Heart left ventricle (tissue), 16 donors: ENCODE results near the gene AKAP7. TPM values are rescaled to one million over a fixed set of nuclear protein-coding genes. Genes with fewer than 3 reads are reported as not detected.
A peak's percentile ranks its signal among the peaks of the same experiment; 100 is the strongest.

ENCODE experiments used
- ATAC-seq, 4 donors: fragments of 200-7000 bp; cut with Tn5 transposase; one replicate each; pipeline ENCODE4 v1.9.1; 2020 to 2022; ENCODE audit warnings: moderate library complexity in 4 of 4, mild to moderate bottlenecking in 3 of 4, moderate number of reproducible peaks in 1 of 4
- DNase-seq, 5 donors: peaks; one replicate each; pipeline ENCODE4 v3.0.0-alpha.2; 2020
- H3K27ac ChIP-seq, 12 donors: fragments of 200-600 bp; sonication (generic) in 4 of 12; one replicate each; pipeline versions ENCODE4 v1.5.0 to v1.8.0; 2016 to 2022; ENCODE audit warnings: mild to moderate bottlenecking in 2 of 12
- H3K27me3 ChIP-seq, 9 donors: fragments of 200-600 bp; sonication (generic) in 2 of 9; one replicate each; pipeline versions ENCODE4 v1.5.1 to v1.8.0; 2016 to 2022; ENCODE audit warnings: mild to moderate bottlenecking in 3 of 9
- H3K36me3 ChIP-seq, 9 donors: fragments of 200-600 bp; sonication (generic) in 2 of 9; one replicate each; pipeline versions ENCODE4 v1.5.0 to v1.8.0; 2018 to 2022; ENCODE audit warnings: mild to moderate bottlenecking in 2 of 9
- H3K4me1 ChIP-seq, 12 donors: fragments of 200-600 bp; sonication (generic) in 4 of 12; one replicate each; pipeline versions ENCODE4 v1.5.0 to v1.8.0; 2016 to 2022; ENCODE audit warnings: mild to moderate bottlenecking in 3 of 12
- H3K4me3 ChIP-seq, 12 donors: fragments of 200-600 bp; sonication (generic) in 4 of 12; one replicate each; pipeline versions ENCODE4 v1.5.0 to v1.8.0; 2017 to 2022; ENCODE audit warnings: mild to moderate bottlenecking in 9 of 12, moderate library complexity in 4 of 12
- H3K9me3 ChIP-seq, 12 donors: fragments of 200-600 bp; sonication (generic) in 4 of 12; one replicate each; pipeline versions ENCODE4 v1.5.0 to v1.8.0; 2016 to 2022; ENCODE audit warnings: mild to moderate bottlenecking in 1 of 12
- POLR2A ChIP-seq, 2 donors: fragments of 450-650 bp; IDR thresholded peaks; one replicate each; pipeline ENCODE4 v1.6.1; 2017; ENCODE audit warnings: antibody characterized with exemption in 2 of 2, mild to moderate bottlenecking in 2 of 2, moderate library complexity in 2 of 2
- WGBS, 4 donors: extraction: QIAGEN DNeasy Blood & Tissue Kit in 2 of 4; methylation state at CpG; one replicate each; pipeline versions ENCODE4 v1.1.5 to v1.1.7; 2013 to 2018; 5-methylcytosine and 5-hydroxymethylcytosine counted together
- intact Hi-C, 10 donors: fragments of 100-400 bp; cut with DNase I; formaldehyde crosslinking; loops; one replicate each; pipeline versions ENCODE4 v1.11.1 to v1.14.2; 2022
- polyA plus RNA-seq, 2 donors: library from polyadenylated mRNA; stranded (reverse); fragments of 200-250 nt; gene quantifications; one replicate each; pipeline ENCODE4 v1.2.3, GENCODE V29; 2013
- total RNA-seq, 9 donors: library from RNA; depleted of rRNA in 2 of 9; stranded (reverse); fragments of >200 nt in 2 of 9; fragmentation: NEBNext Ultra II Directional in 3 of 9; extraction: Animal tissue kit (Norgen Biotek cat#: 25700) in 3 of 9; gene quantifications; one replicate each; pipeline versions ENCODE4 v1.1.0 to v1.2.4, GENCODE V29; 2016 to 2023
- TF ChIP-seq, protein P1 (sequence below), 12 donors: fragments of 200-600 bp; sonication (generic) in 4 of 12; IDR thresholded peaks; one replicate each; pipeline versions ENCODE4 v1.5.0 to v1.8.0; 2018 to 2022; ENCODE audit warnings: antibody characterized with exemption in 12 of 12, mild to moderate bottlenecking in 5 of 12
- donor health status: ischemic (EF 13 %, LVEDD 7.1; RV severe dilation, severe dysfunction).
- donor health status: healthy with polysubstance abuse.
- donor health status: DM: no; HTN: yes; CAD: no.
- donor health status: DM: no; HTN: no; CAD: no.
- donor health status: ischemic (EF 25% LVEDD 6.9; RV normal size, moderate dysfunction).
- donor health status: ischemic (EF 25% LVEDD 5.7; RV mildly dilated, moderate dysfunction).
- donor health status: healthy.
- donor health status: DM: yes; HTN: yes; CAD: no.
- donor health status: ischemic (EF 35%, LVEDD 5.7; RV mildly dilated, moderate dysfunction).
- donor health status: nonischemic (EF 11% LVEDD 7.7; RV severe dilation, severe dysfunction).
- donor health status: DM: yes; HTN: yes; CAD: no.
- donor health status: PGD.
- donor health status: ischemic (EF 29% LVEDD 5.4; RV normal size, mild dysfunction).
- donor health status: nonischemic (EF 23%, LVEDD 6.1; RV moderate dilation, normal function).

The AKAP7 gene
- total and polyA plus RNA-seq, 11 donors: 2.3 to 13.5 (median 8.7) TPM

DNA sequence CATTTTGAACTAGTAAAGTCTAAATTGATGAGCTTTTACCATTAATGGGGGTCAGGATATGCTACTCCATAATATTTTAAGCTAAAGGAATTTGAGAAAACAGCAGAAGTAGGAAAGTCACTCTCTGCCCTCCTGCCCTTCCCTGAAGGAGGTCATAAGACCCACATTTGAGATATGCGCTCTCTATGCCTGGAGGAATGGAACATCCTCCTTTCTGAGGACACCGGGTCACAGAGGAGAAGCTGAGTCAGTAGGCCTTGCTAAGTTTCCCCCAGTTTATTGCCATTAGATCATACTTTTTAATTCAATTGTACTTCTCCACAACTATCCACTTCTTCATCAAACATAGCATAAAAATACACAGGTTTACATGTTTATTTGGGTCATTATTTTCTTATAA, 40.3 kb downstream of the AKAP7 start:
- H3K36me3 ChIP-seq: peaks cover 0 to 11% (median 0%) of the 10 kb centered on the region in 9 donors
- H3K27me3 ChIP-seq: no peaks in the 10 kb centered on the region
- WGBS, 4 donors: 86 to 97% (median 90%) methylated on average over 2 of the region's 2 CpGs
- DNase-seq (no peak), ATAC-seq (no peak)
- peaks cover 0 to 5% (median 0%) of the 10 kb centered on the region in 12 donors for H3K4me1 ChIP-seq
- no peak for TF ChIP-seq POLR2A (IDR thresholded peaks at IDR 0.05)
- TF ChIP-seq, protein P1, sequence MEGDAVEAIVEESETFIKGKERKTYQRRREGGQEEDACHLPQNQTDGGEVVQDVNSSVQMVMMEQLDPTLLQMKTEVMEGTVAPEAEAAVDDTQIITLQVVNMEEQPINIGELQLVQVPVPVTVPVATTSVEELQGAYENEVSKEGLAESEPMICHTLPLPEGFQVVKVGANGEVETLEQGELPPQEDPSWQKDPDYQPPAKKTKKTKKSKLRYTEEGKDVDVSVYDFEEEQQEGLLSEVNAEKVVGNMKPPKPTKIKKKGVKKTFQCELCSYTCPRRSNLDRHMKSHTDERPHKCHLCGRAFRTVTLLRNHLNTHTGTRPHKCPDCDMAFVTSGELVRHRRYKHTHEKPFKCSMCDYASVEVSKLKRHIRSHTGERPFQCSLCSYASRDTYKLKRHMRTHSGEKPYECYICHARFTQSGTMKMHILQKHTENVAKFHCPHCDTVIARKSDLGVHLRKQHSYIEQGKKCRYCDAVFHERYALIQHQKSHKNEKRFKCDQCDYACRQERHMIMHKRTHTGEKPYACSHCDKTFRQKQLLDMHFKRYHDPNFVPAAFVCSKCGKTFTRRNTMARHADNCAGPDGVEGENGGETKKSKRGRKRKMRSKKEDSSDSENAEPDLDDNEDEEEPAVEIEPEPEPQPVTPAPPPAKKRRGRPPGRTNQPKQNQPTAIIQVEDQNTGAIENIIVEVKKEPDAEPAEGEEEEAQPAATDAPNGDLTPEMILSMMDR (IDR thresholded peaks at IDR 0.05): no peak
- no peak overlapping the region for H3K4me3 ChIP-seq
- intact Hi-C loops: no loop called here
- H3K27ac ChIP-seq: no peak overlapping the region
- no peaks in the 10 kb centered on the region for H3K9me3 ChIP-seq

DNA sequence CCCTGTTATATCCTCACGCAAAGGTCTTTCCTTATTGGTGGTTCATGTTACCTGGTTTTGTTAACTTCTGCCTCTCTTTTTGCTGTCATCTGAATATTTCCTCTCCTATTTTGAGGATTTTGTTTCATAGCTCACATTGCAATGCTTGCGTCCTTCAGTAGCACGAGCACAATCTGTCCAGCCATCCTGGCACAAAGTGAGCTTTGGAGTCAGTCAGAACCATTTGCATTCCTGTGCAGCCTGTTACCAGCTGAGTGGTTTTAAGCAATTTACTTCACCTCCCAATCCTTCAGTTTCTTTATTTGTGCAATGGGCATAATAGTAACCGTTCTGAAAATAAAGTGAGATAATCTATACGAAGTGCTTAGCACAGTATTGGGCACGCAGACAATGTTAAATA, 42.7 kb downstream of the AKAP7 start:
- H3K4me3 ChIP-seq: no peak overlapping the region
- 74 to 95% (median 85%) methylated on average over 6 of the region's 6 CpGs for WGBS, 4 donors
- ATAC-seq (peak in 2 of 4 donors; percentile 44 to 75), DNase-seq (no peak)
- peaks cover 0 to 5% (median 0%) of the 10 kb centered on the region in 12 donors for H3K4me1 ChIP-seq
- no peaks in the 10 kb centered on the region for H3K9me3 ChIP-seq
- TF ChIP-seq POLR2A (IDR thresholded peaks at IDR 0.05): no peak
- TF ChIP-seq, protein P1 (IDR thresholded peaks at IDR 0.05): no peak
- no peak overlapping the region for H3K27ac ChIP-seq
- intact Hi-C loops: no loop called here
- no peaks in the 10 kb centered on the region for H3K27me3 ChIP-seq
- peaks cover 0 to 11% (median 0%) of the 10 kb centered on the region in 9 donors for H3K36me3 ChIP-seq

DNA sequence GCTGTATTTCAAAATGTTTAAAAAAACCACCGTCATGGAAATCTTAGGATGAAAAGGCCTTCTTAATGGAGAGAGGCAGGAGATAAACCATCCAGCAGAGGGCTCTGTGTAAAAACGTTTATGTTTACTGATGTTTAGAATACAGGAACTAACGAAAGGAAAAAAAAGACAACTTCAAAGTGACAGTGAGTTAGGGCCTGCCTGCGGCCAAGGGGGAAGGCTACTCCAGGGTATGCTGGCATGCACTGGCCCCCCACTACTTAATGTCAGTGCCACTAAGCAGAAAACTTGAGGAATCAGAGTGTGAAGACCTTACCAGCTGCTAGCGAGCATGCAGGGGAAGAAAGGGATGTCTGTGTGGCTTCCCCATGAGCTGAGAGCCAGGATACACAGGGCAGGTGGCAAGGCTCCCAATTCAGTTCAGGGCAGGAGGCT, 47.7 kb downstream of the AKAP7 start:
- 48 to 65% (median 54%) methylated on average over 5 of the region's 5 CpGs for WGBS, 4 donors
- intact Hi-C loops: loop anchor here in 1 of 10 donors (5.0 kb wide), 1 partner anchor 349 kb away; no protein-coding TSS in a partner anchor
- Histone ChIP-seq H3K9me3 (no peaks in the 10 kb centered on the region), H3K4me1 (peaks cover 0 to 4% (median 0%) of the 10 kb centered on the region in 12 donors), H3K27ac (no peak overlapping the region), H3K27me3 (no peaks in the 10 kb centered on the region), H3K4me3 (no peak overlapping the region), H3K36me3 (peaks cover 0 to 12% (median 0%) of the 10 kb centered on the region in 9 donors)
- DNase-seq: no peak
- no peak for TF ChIP-seq POLR2A (IDR thresholded peaks at IDR 0.05)
- TF ChIP-seq, protein P1 (IDR thresholded peaks at IDR 0.05): peak in 10 of 12 donors; percentile 8 to 50 (median 32)
- ATAC-seq: no peak

DNA sequence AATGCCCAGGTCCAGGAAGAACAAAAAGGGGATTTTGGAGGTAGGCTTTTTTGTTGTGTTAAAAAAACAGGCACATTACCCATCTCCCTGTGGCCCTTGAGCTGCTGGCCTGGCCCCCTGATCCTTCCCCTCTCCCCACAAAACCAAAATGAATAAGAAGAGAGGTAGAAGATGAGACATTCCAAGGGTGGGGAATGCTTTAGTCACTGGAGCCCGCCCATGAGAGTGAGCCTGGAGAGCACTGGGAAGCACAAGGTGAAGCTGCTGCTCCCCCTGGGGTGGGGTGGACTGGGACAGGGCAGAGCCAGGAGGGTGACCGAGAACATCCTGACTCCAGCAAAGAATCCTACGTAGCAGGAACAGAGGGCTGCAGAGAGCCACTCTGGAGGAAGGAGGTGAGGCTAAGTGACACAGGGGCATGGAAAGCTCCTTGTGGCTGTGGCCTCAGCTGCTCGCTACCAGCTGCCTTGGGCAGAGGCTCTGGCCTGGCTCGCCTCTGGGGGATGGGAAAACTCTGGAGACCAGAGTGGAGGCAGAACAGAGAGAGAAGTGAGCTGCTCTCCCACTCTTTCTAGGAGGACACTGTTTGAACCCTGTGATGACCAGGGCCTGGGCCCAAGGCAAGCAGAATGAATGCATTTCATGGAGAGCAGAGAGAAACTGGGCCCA, 48.3 kb downstream of the AKAP7 start:
- DNase-seq (no peak), ATAC-seq (no peak)
- Histone ChIP-seq H3K9me3 (no peaks in the 10 kb centered on the region), H3K4me1 (peaks cover 0 to 4% (median 0%) of the 10 kb centered on the region in 12 donors), H3K36me3 (peaks cover 0 to 12% (median 0%) of the 10 kb centered on the region in 9 donors), H3K27me3 (no peaks in the 10 kb centered on the region), H3K4me3 (no peak overlapping the region), H3K27ac (no peak overlapping the region)
- intact Hi-C loops: loop anchor here in 1 of 10 donors (5.0 kb wide), 1 partner anchor 349 kb away; no protein-coding TSS in a partner anchor
- no peak for TF ChIP-seq POLR2A (IDR thresholded peaks at IDR 0.05)
- TF ChIP-seq, protein P1 (IDR thresholded peaks at IDR 0.05): no peak
- WGBS, 4 donors: 95 to 98% (median 97%) methylated on average over 5 of the region's 5 CpGs
